ENCODE results near the gene KSR2. TPM values are rescaled to one million over a fixed set of nuclear protein-coding genes. Genes with fewer than 3 reads are reported as not detected.
A peak's percentile ranks its signal among the peaks of the same experiment; 100 is the strongest.

Gene KSR2
- total and polyA plus RNA-seq, 2 of the 13 experiments (the other 11 are each of a cell fraction or from before 2014, with no cell fraction given): 0.02 TPM; not detected in 1

GRCh38 chr12:117587631-117588287 is 381.0 kb downstream of the KSR2 start:
- Histone ChIP-seq H3K27me3 (ENCODE audit: control insufficient read depth in 1 of 2, insufficient read depth in 2 of 2, low read length in 2 of 2) (peaks cover 0 to under 1% of the 10 kb centered on the region in 2 experiments; a peak in 2 of 5 replicates), H3K79me2 (ENCODE audit: insufficient read depth, low read length) (no peaks in the 10 kb centered on the region), H3K4me1 (ENCODE audit: insufficient read depth, low read length) (no peaks in the 10 kb centered on the region), H3K36me3 (replicated peaks in 1 of 2; ENCODE audit: control insufficient read depth in 1 of 2, insufficient read depth in 2 of 2, low read length in 2 of 2) (no peaks in the 10 kb centered on the region), H4K20me1 (ENCODE audit: insufficient read depth, low read length) (no peaks in the 10 kb centered on the region; the same call in 1 of the 2 replicates), H3K9ac (ENCODE audit: insufficient read depth, low read depth, low read length) (no peak overlapping the region), H3K4me2 (ENCODE audit: low read depth, low read length) (no peak overlapping the region), H3K27ac (ENCODE audit: extremely low read length, insufficient read depth, low read length) (no peak overlapping the region), H3K4me3 (replicated peaks in 1 of 3; ENCODE audit: insufficient read depth in 1 of 3, low read depth in 2 of 3, low read length in 3 of 3) (no peak overlapping the region), H2AFZ (ENCODE audit: low read length) (no peak overlapping the region), H3K9me3 (ENCODE audit: low read length) (no peaks in the 10 kb centered on the region)
- BruUV-seq (replicated peaks): no TSS peak
- ChIA-PET POLR2A (no interaction called here), CTCF (ENCODE audit: low intra/inter-chr PET ratio, low total read pairs) (interaction anchor here (0.7 to 5.2 kb wide), 2 partner anchors 220 to 375 kb away, joined by 5 to 63 read pairs; no protein-coding TSS in a partner anchor)
- TF ChIP-seq ZNF333 (CRISPR knock-in tag; IDR thresholded peaks at IDR 0.05; ENCODE audit: borderline replicate concordance): no peak
- no peak for TF ChIP-seq TFE3 (CRISPR knock-in tag; IDR thresholded peaks at IDR 0.05)
- TF ChIP-seq RAD21 (CRISPR knock-in tag; IDR thresholded peaks at IDR 0.05): peak; percentile 68
- peak; percentile 80 for TF ChIP-seq CTCF (CRISPR knock-in tag; IDR thresholded peaks at IDR 0.05)
- peak; percentile 67 for TF ChIP-seq XRCC5 (optimal IDR thresholded peaks at IDR 0.05; ENCODE audit: low read length)
- TF ChIP-seq CSRNP1 (CRISPR knock-in tag; IDR thresholded peaks at IDR 0.05): no peak
- TF ChIP-seq ZNF777 (CRISPR knock-in tag; IDR thresholded peaks at IDR 0.05): no peak
- peak; percentile 70 for TF ChIP-seq STAG1 (CRISPR knock-in tag; IDR thresholded peaks at IDR 0.05)
- TF ChIP-seq NCOA5 (CRISPR knock-in tag; IDR thresholded peaks at IDR 0.05): no peak
- TF ChIP-seq ZNF746 (CRISPR knock-in tag; IDR thresholded peaks at IDR 0.05): no peak
- TF ChIP-seq SMC3 (IDR thresholded peaks at IDR 0.05; ENCODE audit: low read length): peak; percentile 92
- in situ Hi-C loops (cut with HindIII; ENCODE audit: extremely low pct_ligation_motif_present, low pct_unique_long_range_greater_than_20kb) (loop anchor here (5.0 to 10.0 kb wide), 3 partner anchors 220 to 353 kb away; no protein-coding TSS in a partner anchor), intact Hi-C loops (cut with micrococcal nuclease; ENCODE audit: unreplicated experiment) (loop anchor here (1.0 to 5.0 kb wide), 2 partner anchors 220 to 350 kb away; no protein-coding TSS in a partner anchor)
- WGBS (ENCODE audit: low lambda C conversion rate): 8% methylated on average over 11 of the region's 12 CpGs
- no peak for FAIRE-seq
- ATAC-seq: peak; percentile 82
- DNase-seq (ENCODE audit: low spot score): peak; percentile 15

All from HepG2 (cell line).